ENCODE measurements around the gene AQP5. TPM values are rescaled to one million over a fixed set of nuclear protein-coding genes. Genes with fewer than 3 reads are reported as not detected.

Gene AQP5
- total RNA-seq, 4 donors from 2014 or later: 2.3 TPM; not detected in 3

- Histone ChIP-seq H3K4me1 (peaks cover 0 to 15% of the 10 kb centered on the region in 2 donors), H3K9me3 (no peaks in the 10 kb centered on the region), H3K4me3 (no peak overlapping the region), H3K27me3 (peaks cover 8 to 11% of the 10 kb centered on the region in 2 donors), H3K27ac (no peak overlapping the region), H3K36me3 (no peaks in the 10 kb centered on the region)
- intact Hi-C loops (cut with DNase I; ENCODE audit: low total_unique reads): no loop called here
- no peak for TF ChIP-seq POLR2A (IDR thresholded peaks at IDR 0.05)
- TF ChIP-seq CTCF (IDR thresholded peaks at IDR 0.05): no peak
- DNase-seq: no peak
Observed at GRCh38 chr12:49962861-49963765, 1.4 kb downstream of the AQP5 start.

- H3K9me3 ChIP-seq: no peaks in the 10 kb centered on the region
- H3K27ac ChIP-seq: no peak overlapping the region
- peaks cover 0 to 15% of the 10 kb centered on the region in 2 donors for H3K4me1 ChIP-seq
- H3K27me3 ChIP-seq: peaks cover 8 to 11% of the 10 kb centered on the region in 2 donors
- TF ChIP-seq CTCF (IDR thresholded peaks at IDR 0.05) (no peak), POLR2A (IDR thresholded peaks at IDR 0.05) (no peak)
- intact Hi-C loops (cut with DNase I; ENCODE audit: low total_unique reads): no loop called here
- H3K4me3 ChIP-seq: no peak overlapping the region
- no peak for DNase-seq
- no peaks in the 10 kb centered on the region for H3K36me3 ChIP-seq
Observed at GRCh38 chr12:49963976-49964815, 2.5 kb downstream of the AQP5 start.

- no peak for TF ChIP-seq CTCF (IDR thresholded peaks at IDR 0.05)
- Histone ChIP-seq H3K4me3 (no peak overlapping the region), H3K4me1 (peaks cover 0 to 15% of the 10 kb centered on the region in 2 donors), H3K27me3 (peaks cover 8% of the 10 kb centered on the region in 2 donors), H3K36me3 (no peaks in the 10 kb centered on the region), H3K9me3 (no peaks in the 10 kb centered on the region), H3K27ac (no peak overlapping the region)
- no peak for DNase-seq
- intact Hi-C loops (cut with DNase I; ENCODE audit: low total_unique reads): loop anchor here (5.0 kb wide), 1 partner anchor 98 kb away; no protein-coding TSS in a partner anchor
Observed at GRCh38 chr12:49964849-49965624, 3.4 kb downstream of the AQP5 start.

GRCh38 chr12:49965836-49966235 is 4.2 kb downstream of the AQP5 start:
- Histone ChIP-seq H3K4me3 (no peak overlapping the region), H3K27me3 (peaks cover 1 to 6% of the 10 kb centered on the region in 2 donors), H3K27ac (no peak overlapping the region), H3K9me3 (no peaks in the 10 kb centered on the region), H3K36me3 (no peaks in the 10 kb centered on the region), H3K4me1 (peaks cover 0 to 15% of the 10 kb centered on the region in 2 donors)
- no peak for DNase-seq
- TF ChIP-seq CTCF (IDR thresholded peaks at IDR 0.05) (no peak), POLR2A (IDR thresholded peaks at IDR 0.05) (no peak)
- intact Hi-C loops (cut with DNase I; ENCODE audit: low total_unique reads): loop anchor here (5.0 kb wide), 1 partner anchor 99 kb away; no protein-coding TSS in a partner anchor
